Stomach (tissue), 9 donors: Measurements from ENCODE around the gene E4F1. TPM values are rescaled to one million over a fixed set of nuclear protein-coding genes. Genes with fewer than 3 reads are reported as not detected.
"Not testable (repeated sequence)": the region's sequence is repeated elsewhere in the genome, so short reads cannot be mapped to it uniquely, and the experiment has no call there.

ENCODE experiments used
- DNase-seq, 2 donors: peaks; one replicate each; pipeline versions ENCODE4 v3.0.0 to v3.0.0-alpha.2; 2013 to 2019
- H3K27ac ChIP-seq, 5 donors: fragments of 200-600 bp in 4 of 5; sonication (generic) in 4 of 5; one replicate each; pipeline ENCODE4 v1.5.1; 2013 to 2019; ENCODE audit warnings: mild to moderate bottlenecking in 1 of 5, moderate library complexity in 1 of 5
- H3K27me3 ChIP-seq, 3 donors: fragments of 200-600 bp; sonication (generic); one replicate each; pipeline ENCODE4 v1.5.1; 2017 to 2019; ENCODE audit warnings: mixed run types in 1 of 3
- H3K36me3 ChIP-seq, 4 donors: fragments of 200-600 bp; sonication (generic); 1 replicate in 3 of 4; 2 replicates in 1 of 4; pipeline ENCODE4 v1.5.1; 2016 to 2019
- H3K4me1 ChIP-seq, 4 donors: fragments of 200-600 bp; sonication (generic); one replicate each; pipeline ENCODE4 v1.5.1; 2016 to 2019
- H3K4me3 ChIP-seq, 4 donors: fragments of 200-600 bp; sonication (generic) in 3 of 4; one replicate each; pipeline ENCODE4 v1.5.1; 2016 to 2019; ENCODE audit warnings: mild to moderate bottlenecking in 1 of 4
- H3K9me3 ChIP-seq, 4 donors: fragments of 200-600 bp; sonication (generic); one replicate each; pipeline ENCODE4 v1.5.1; 2016 to 2019
- CTCF ChIP-seq, 7 experiments: fragments of 450-650 bp in 4 of 7; fragments of 200-600 bp in 3 of 7; sonication (generic) in 3 of 7; IDR thresholded peaks; one replicate each; pipeline ENCODE4 v1.5.1; 2016 to 2019; ENCODE audit warnings: antibody characterized with exemption in 7 of 7, control low read depth in 2 of 7, mild to moderate bottlenecking in 1 of 7
- EP300 ChIP-seq: sonication (generic); formaldehyde crosslinking; IDR thresholded peaks from one replicate; pipeline ENCODE4 v1.6.1; 2017; ENCODE audit warnings: antibody characterized with exemption
- POLR2A ChIP-seq, 4 donors: fragments of 450-650 bp; IDR thresholded peaks; one replicate each; pipeline ENCODE4 v1.6.1; 2016; ENCODE audit warnings: antibody characterized with exemption in 4 of 4, control low read depth in 2 of 4, mild to moderate bottlenecking in 1 of 4, moderate library complexity in 1 of 4
- POLR2AphosphoS5 ChIP-seq, 3 donors: sonication (generic); formaldehyde crosslinking; IDR thresholded peaks; one replicate each; pipeline ENCODE4 v1.6.1; 2016; ENCODE audit warnings: antibody characterized with exemption in 3 of 3
- WGBS, 5 donors: extraction: QIAGEN DNeasy Blood & Tissue Kit in 3 of 5; methylation state at CpG; one replicate each; pipeline versions ENCODE4 v1.1.5 to v1.1.7; 2013 to 2018; 5-methylcytosine and 5-hydroxymethylcytosine counted together
- intact Hi-C: fragments of 100-400 bp; cut with DNase I; formaldehyde crosslinking; loops from one replicate; pipeline ENCODE4 v1.15.1; 2023; ENCODE audit warnings: low total_unique reads
- polyA plus RNA-seq, 3 donors: library from polyadenylated mRNA; stranded (reverse); fragments of 200-250 nt; gene quantifications; one replicate each; pipeline ENCODE4 v1.2.3, GENCODE V29; 2013
- total RNA-seq, 5 donors: library from RNA; depleted of rRNA; stranded (reverse); fragments of >200 nt; gene quantifications; one replicate each; pipeline versions ENCODE4 v1.1.0 to v1.2.3, GENCODE V29; 2014 to 2016
- donor health status: healthy with polysubstance abuse.
- donor health status: Bipolar disorder and iron deficiency.
- donor health status: healthy.

E4F1 gene
- total and polyA plus RNA-seq, 8 donors, result 12.7 to 114 (median 35.6) TPM

GRCh38 chr16:2199095-2199494 is 24.3 kb upstream of the E4F1 start:
- Histone ChIP-seq H3K36me3 (no peaks in the 10 kb centered on the region), H3K4me3 (no peak overlapping the region), H3K27ac (no peak overlapping the region), H3K9me3 (no peaks in the 10 kb centered on the region), H3K27me3 (peaks cover 6 to 51% (median 36%) of the 10 kb centered on the region in 3 donors), H3K4me1 (peaks cover 13 to 21% (median 19%) of the 10 kb centered on the region in 4 donors)
- no peak for DNase-seq
- TF ChIP-seq CTCF (IDR thresholded peaks at IDR 0.05) (no peak), EP300 (no peak), POLR2AphosphoS5 (IDR thresholded peaks at IDR 0.05) (no peak), POLR2A (IDR thresholded peaks at IDR 0.05) (no peak)
- intact Hi-C loops, result loop anchor here (10.0 kb wide), 1 partner anchor 296 kb away; no protein-coding TSS in a partner anchor
- WGBS, 5 donors, result 62 to 90% (median 77%) methylated on average over 4 to 5 of the region's 5 CpGs

GRCh38 chr16:2199621-2200139 is 23.7 kb upstream of the E4F1 start:
- H3K36me3 ChIP-seq, result no peaks in the 10 kb centered on the region
- H3K27me3 ChIP-seq, result peaks cover 6 to 45% (median 30%) of the 10 kb centered on the region in 3 donors
- 55 to 69% (median 57%) methylated on average over 9 to 14 of the region's 14 CpGs for WGBS, 5 donors
- intact Hi-C loops, result loop anchor here (10.0 kb wide), 2 partner anchors 55 to 295 kb away; partner anchors contain the start of gene ECI1
- no peak for DNase-seq
- no peak overlapping the region for H3K4me3 ChIP-seq
- no peak overlapping the region for H3K27ac ChIP-seq
- no peak for TF ChIP-seq EP300
- no peak for TF ChIP-seq POLR2AphosphoS5 (IDR thresholded peaks at IDR 0.05)
- no peak for TF ChIP-seq POLR2A (IDR thresholded peaks at IDR 0.05)
- TF ChIP-seq CTCF (IDR thresholded peaks at IDR 0.05), result no peak
- peaks cover 17 to 22% (median 20%) of the 10 kb centered on the region in 4 donors for H3K4me1 ChIP-seq
- no peaks in the 10 kb centered on the region for H3K9me3 ChIP-seq

- Histone ChIP-seq H3K36me3 (no peaks in the 10 kb centered on the region), H3K27ac (no peak overlapping the region), H3K4me3 (no peak overlapping the region), H3K27me3 (peaks cover 6 to 39% (median 24%) of the 10 kb centered on the region in 3 donors), H3K4me1 (peaks cover 17 to 20% (median 19%) of the 10 kb centered on the region in 4 donors), H3K9me3 (no peaks in the 10 kb centered on the region)
- WGBS, 5 donors, result 82 to 83% (median 83%) methylated on average over 6 of the region's 6 CpGs
- intact Hi-C loops, result loop anchor here (10.0 kb wide), 1 partner anchor 54 kb away; the partner anchor contains the start of gene ECI1
- DNase-seq, result no peak
- no peak for TF ChIP-seq POLR2AphosphoS5 (IDR thresholded peaks at IDR 0.05)
Observed at GRCh38 chr16:2200313-2200712, 23.1 kb upstream of the E4F1 start.

- not testable (repeated sequence) for H3K9me3 ChIP-seq, H3K27ac ChIP-seq, DNase-seq, H3K4me3 ChIP-seq
- peaks cover 0 to 13% (median 0%) of the 10 kb centered on the region in 3 donors for H3K27me3 ChIP-seq
- 90 to 94% (median 92%) methylated on average over 8 of the region's 8 CpGs for WGBS, 5 donors
- intact Hi-C loops, result loop anchor here (10.0 kb wide), 1 partner anchor 52 kb away; the partner anchor contains the start of gene ECI1
- peaks cover 12 to 28% (median 22%) of the 10 kb centered on the region in 4 donors for H3K4me1 ChIP-seq
- H3K36me3 ChIP-seq, result peaks cover 13 to 18% (median 15%) of the 10 kb centered on the region in 4 donors
Observed at GRCh38 chr16:2203119-2203688, 20.2 kb upstream of the E4F1 start.

- Histone ChIP-seq H3K27ac (peak overlapping the region; percentile 95 to 99 (median 96)), H3K9me3 (no peaks in the 10 kb centered on the region), H3K4me3 (peak overlapping the region; percentile 65 to 75 (median 69)), H3K27me3 (no peaks in the 10 kb centered on the region), H3K4me1 (peaks cover 12 to 28% (median 22%) of the 10 kb centered on the region in 4 donors), H3K36me3 (peaks cover 27 to 32% (median 29%) of the 10 kb centered on the region in 4 donors)
- intact Hi-C loops, result loop anchor here (10.0 kb wide), 1 partner anchor 50 kb away; the partner anchor contains the start of gene ECI1
- TF ChIP-seq EP300, result no peak
- TF ChIP-seq CTCF (IDR thresholded peaks at IDR 0.05), result no peak
- TF ChIP-seq POLR2AphosphoS5 (IDR thresholded peaks at IDR 0.05), result no peak
- TF ChIP-seq POLR2A (IDR thresholded peaks at IDR 0.05), result no peak
- DNase-seq, result no peak
- WGBS, 5 donors, result 80 to 86% (median 84%) methylated on average over 13 of the region's 13 CpGs
Observed at GRCh38 chr16:2204416-2205103, 18.8 kb upstream of the E4F1 start.
